Natural killer cell (primary cell): Measurements from ENCODE around the gene GRID2. TPM values are rescaled to one million over a fixed set of nuclear protein-coding genes. Genes with fewer than 3 reads are reported as not detected.

Experiments used
- ATAC-seq, 3 donors: fragments of 150-1000 bp in 2 of 3; fragments of 200-7000 bp in 1 of 3; cut with Tn5 transposase; 1 replicate in 1 of 3; 2 replicates in 2 of 3; pipeline ENCODE4 v1.10.0; 2021; ENCODE audit warnings: mild to moderate bottlenecking in 2 of 3, moderate library complexity in 2 of 3
- DNase-seq, 2 donors: peaks; one replicate each; pipeline versions ENCODE4 v3.0.0 to v3.0.0-alpha.2; 2013 to 2021; ENCODE audit warnings: mixed read lengths in 1 of 2
- H3K27ac ChIP-seq: one replicate; pipeline ENCODE4 v1.5.1; 2013; ENCODE audit warnings: mild to moderate bottlenecking, low read length
- H3K27me3 ChIP-seq: one replicate; pipeline ENCODE4 v1.6.1; 2013; ENCODE audit warnings: low read length; ENCODE audit not compliant: control insufficient read depth, insufficient read depth
- H3K36me3 ChIP-seq: one replicate; pipeline ENCODE4 v1.6.1; 2013; ENCODE audit warnings: low read length; ENCODE audit not compliant: control insufficient read depth, insufficient read depth
- H3K4me1 ChIP-seq: one replicate; pipeline ENCODE4 v1.6.1; 2013; ENCODE audit warnings: low read length; ENCODE audit not compliant: control insufficient read depth, insufficient read depth
- H3K4me3 ChIP-seq: one replicate; pipeline ENCODE4 v1.5.1; 2013; ENCODE audit warnings: low read length
- H3K9me3 ChIP-seq: one replicate; pipeline ENCODE4 v1.6.1; 2013; ENCODE audit warnings: low read length; ENCODE audit not compliant: control insufficient read depth, insufficient read depth
- H3K27ac Mint-ChIP-seq, 2 donors: one replicate each; pipeline ENCODE4 v1.8.0; 2022; ENCODE audit warnings: mild to moderate bottlenecking in 2 of 2, mixed read lengths in 2 of 2, moderate library complexity in 1 of 2
- H3K27me3 Mint-ChIP-seq, 2 donors: one replicate each; pipeline ENCODE4 v1.8.0; 2022; ENCODE audit warnings: low read depth in 2 of 2, mixed read lengths in 2 of 2
- H3K36me3 Mint-ChIP-seq: one replicate; pipeline ENCODE4 v1.8.0; 2022; ENCODE audit warnings: mixed read lengths
- H3K4me1 Mint-ChIP-seq, 2 donors: one replicate each; pipeline ENCODE4 v1.8.0; 2022; ENCODE audit warnings: mixed read lengths in 2 of 2
- H3K4me3 Mint-ChIP-seq: one replicate; pipeline ENCODE4 v1.8.0; 2022; ENCODE audit warnings: mild to moderate bottlenecking, moderate library complexity, mixed read lengths
- H3K9me3 Mint-ChIP-seq, 2 donors: one replicate each; pipeline ENCODE4 v1.8.0; 2022; ENCODE audit warnings: mixed read lengths in 2 of 2
- WGBS: methylation state at CpG from one replicate; pipeline ENCODE4 v1.1.7; 2013; ENCODE audit warnings: missing lambda C conversion rate; ENCODE audit not compliant: insufficient coverage; 5-methylcytosine and 5-hydroxymethylcytosine counted together
- intact Hi-C: fragments of 100-400 bp; cut with micrococcal nuclease; formaldehyde crosslinking; loops from one replicate; pipeline ENCODE4 v1.14.2; 2022
- total RNA-seq, 4 donors: library from RNA; stranded (reverse); fragments of 120-200 nt in 1 of 4; gene quantifications; one replicate each; pipeline versions ENCODE4 v1.2.3 to v1.2.4, GENCODE V29; 2013 to 2022
- TF ChIP-seq, protein P1 (sequence below): fragments of 200-600 bp; IDR thresholded peaks from one replicate; pipeline ENCODE4 v1.8.0; 2022; ENCODE audit warnings: antibody characterized with exemption

The GRID2 gene
- total RNA-seq, 3 donors from 2014 or later (not counting 1 experiment from before 2014, with no cell fraction given): not detected

DNA sequence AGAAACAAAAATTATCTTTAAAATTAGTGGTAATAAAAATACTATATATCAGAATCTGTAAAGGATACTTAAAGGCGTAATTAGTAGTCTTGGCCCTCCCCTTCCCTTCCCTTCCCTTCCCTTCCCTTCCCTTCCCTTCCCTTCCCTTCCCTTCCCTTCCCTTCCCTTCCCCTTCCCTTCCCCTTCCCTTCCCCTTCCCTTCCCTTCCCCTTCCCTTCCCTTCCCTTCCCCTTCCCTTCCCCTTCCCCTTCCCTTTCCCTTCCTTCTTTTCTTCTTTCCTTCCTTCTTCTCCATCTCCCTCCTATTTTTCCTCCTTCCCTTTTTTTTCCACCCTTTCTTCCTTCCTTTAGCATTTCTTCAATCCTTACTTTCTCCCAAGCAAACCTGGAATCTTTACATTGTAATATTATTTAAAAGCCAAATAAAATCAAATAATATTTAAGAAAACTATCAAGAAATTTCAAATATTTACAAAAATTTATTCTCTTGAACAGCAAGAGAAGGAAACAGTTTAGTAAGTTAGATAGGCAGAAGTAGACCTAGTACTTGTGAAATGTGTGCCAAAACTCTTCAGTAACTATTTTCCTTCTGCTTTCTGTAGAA is 1145.0 kb downstream of the GRID2 start:
- ATAC-seq (no peak), DNase-seq (no peak)
- Histone ChIP-seq H3K27me3 (no peaks in the 10 kb centered on the region), H3K4me1 (no peaks in the 10 kb centered on the region), H3K9me3 (no peaks in the 10 kb centered on the region), H3K4me3 (no peak overlapping the region), H3K27ac (no peak overlapping the region), H3K36me3 (no peaks in the 10 kb centered on the region)
- no peak overlapping the region for H3K27ac Mint-ChIP-seq
- peaks cover 10 to 11% of the 10 kb centered on the region in 2 donors for H3K9me3 Mint-ChIP-seq
- H3K36me3 Mint-ChIP-seq: no peaks in the 10 kb centered on the region
- WGBS: no CpG with 5 or more reads among the region's 1 CpG
- intact Hi-C loops: no loop called here
- no peaks in the 10 kb centered on the region for H3K27me3 Mint-ChIP-seq
- no peaks in the 10 kb centered on the region for H3K4me1 Mint-ChIP-seq
- TF ChIP-seq, protein P1, sequence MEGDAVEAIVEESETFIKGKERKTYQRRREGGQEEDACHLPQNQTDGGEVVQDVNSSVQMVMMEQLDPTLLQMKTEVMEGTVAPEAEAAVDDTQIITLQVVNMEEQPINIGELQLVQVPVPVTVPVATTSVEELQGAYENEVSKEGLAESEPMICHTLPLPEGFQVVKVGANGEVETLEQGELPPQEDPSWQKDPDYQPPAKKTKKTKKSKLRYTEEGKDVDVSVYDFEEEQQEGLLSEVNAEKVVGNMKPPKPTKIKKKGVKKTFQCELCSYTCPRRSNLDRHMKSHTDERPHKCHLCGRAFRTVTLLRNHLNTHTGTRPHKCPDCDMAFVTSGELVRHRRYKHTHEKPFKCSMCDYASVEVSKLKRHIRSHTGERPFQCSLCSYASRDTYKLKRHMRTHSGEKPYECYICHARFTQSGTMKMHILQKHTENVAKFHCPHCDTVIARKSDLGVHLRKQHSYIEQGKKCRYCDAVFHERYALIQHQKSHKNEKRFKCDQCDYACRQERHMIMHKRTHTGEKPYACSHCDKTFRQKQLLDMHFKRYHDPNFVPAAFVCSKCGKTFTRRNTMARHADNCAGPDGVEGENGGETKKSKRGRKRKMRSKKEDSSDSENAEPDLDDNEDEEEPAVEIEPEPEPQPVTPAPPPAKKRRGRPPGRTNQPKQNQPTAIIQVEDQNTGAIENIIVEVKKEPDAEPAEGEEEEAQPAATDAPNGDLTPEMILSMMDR: no peak
- no peak overlapping the region for H3K4me3 Mint-ChIP-seq

DNA sequence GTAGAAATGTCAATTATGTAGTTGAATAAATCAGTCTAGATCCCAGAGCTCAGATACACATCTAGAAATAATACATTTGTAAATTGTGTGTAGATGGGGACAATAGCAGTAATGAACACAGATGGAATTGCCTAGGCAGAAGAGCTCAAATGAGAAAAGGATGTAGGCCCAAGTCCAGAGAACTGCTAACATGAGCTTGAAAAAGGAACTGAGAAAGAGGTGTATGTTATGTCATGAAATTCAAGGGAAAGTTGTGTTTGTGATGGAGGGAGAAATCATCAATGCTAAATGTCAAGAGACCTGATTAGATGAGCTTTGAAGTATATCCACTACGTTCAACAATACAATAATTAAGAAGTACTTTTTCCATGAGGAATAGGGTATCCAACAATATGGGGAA is 1148.2 kb downstream of the GRID2 start:
- DNase-seq (no peak), ATAC-seq (no peak)
- no peak overlapping the region for H3K4me3 ChIP-seq
- intact Hi-C loops: no loop called here
- Mint-ChIP-seq H3K9me3 (peaks cover 5 to 6% of the 10 kb centered on the region in 2 donors), H3K27me3 (no peaks in the 10 kb centered on the region), H3K4me3 (no peak overlapping the region), H3K36me3 (no peaks in the 10 kb centered on the region), H3K27ac (no peak overlapping the region), H3K4me1 (no peaks in the 10 kb centered on the region)
- no peak overlapping the region for H3K27ac ChIP-seq
- TF ChIP-seq, protein P1: no peak
- H3K9me3 ChIP-seq: peaks cover 2% of the 10 kb centered on the region
- no peaks in the 10 kb centered on the region for H3K36me3 ChIP-seq
- no peaks in the 10 kb centered on the region for H3K4me1 ChIP-seq
- WGBS: no CpG with 5 or more reads among the region's 1 CpG
- H3K27me3 ChIP-seq: no peaks in the 10 kb centered on the region

DNA sequence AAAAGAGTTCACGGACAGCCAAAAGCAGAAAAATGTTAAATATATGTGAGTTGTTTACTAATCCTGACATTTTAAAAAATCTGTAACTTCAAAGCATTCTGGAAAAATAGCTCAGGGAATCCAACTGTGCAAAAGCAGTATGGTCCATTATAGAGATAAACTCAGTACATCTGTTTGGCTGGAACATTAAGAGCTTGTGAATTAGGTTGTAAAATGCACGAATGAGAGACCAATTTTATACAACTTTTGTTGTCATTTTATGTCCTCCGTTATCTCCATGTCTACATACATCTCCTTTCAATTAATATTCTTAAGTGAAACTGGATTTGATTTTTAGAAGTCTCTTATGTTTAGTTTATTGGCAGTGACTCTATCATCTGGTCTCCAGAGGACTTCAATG is 1157.8 kb downstream of the GRID2 start:
- WGBS: 83% methylated on average over 1 of the region's 3 CpGs
- no peaks in the 10 kb centered on the region for H3K4me1 Mint-ChIP-seq
- peaks cover 3 to 11% of the 10 kb centered on the region in 2 donors for H3K9me3 Mint-ChIP-seq
- DNase-seq (no peak), ATAC-seq (no peak)
- intact Hi-C loops: no loop called here
- H3K4me3 Mint-ChIP-seq: no peak overlapping the region
- H3K27me3 Mint-ChIP-seq: no peaks in the 10 kb centered on the region
- H3K27ac Mint-ChIP-seq: no peak overlapping the region
- Histone ChIP-seq H3K27me3 (no peaks in the 10 kb centered on the region), H3K4me3 (no peak overlapping the region), H3K27ac (no peak overlapping the region), H3K4me1 (no peaks in the 10 kb centered on the region), H3K36me3 (no peaks in the 10 kb centered on the region), H3K9me3 (peaks cover 2% of the 10 kb centered on the region)
- no peaks in the 10 kb centered on the region for H3K36me3 Mint-ChIP-seq
- TF ChIP-seq, protein P1: no peak

DNA sequence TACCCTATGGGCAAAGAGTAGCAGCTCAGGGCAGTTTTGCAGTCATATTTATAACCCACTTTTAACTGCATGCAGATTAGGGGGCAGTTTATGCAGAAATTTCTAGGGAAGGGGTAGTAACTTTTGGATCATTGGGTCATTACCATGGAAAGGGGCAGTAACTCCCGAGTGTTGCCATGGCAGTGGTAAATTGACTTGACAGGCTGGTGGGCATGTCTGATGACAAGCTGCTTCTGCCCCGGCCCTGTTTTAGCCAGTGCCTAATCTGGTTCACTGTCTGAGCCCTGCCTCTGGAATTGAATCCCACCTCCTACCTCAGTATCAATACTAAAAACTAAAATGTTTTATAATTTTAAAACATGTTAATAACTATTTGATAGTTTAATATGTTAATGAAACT is 1162.7 kb downstream of the GRID2 start:
- Histone ChIP-seq H3K4me1 (no peaks in the 10 kb centered on the region), H3K27me3 (no peaks in the 10 kb centered on the region), H3K9me3 (peaks cover 2% of the 10 kb centered on the region), H3K36me3 (no peaks in the 10 kb centered on the region), H3K27ac (no peak overlapping the region), H3K4me3 (no peak overlapping the region)
- TF ChIP-seq, protein P1: no peak
- Mint-ChIP-seq H3K9me3 (peaks cover 2 to 5% of the 10 kb centered on the region in 2 donors), H3K4me1 (no peaks in the 10 kb centered on the region), H3K4me3 (no peak overlapping the region), H3K36me3 (no peaks in the 10 kb centered on the region), H3K27me3 (no peaks in the 10 kb centered on the region), H3K27ac (no peak overlapping the region)
- no peak for ATAC-seq
- 75% methylated on average over 2 of the region's 2 CpGs for WGBS
- DNase-seq: no peak
- intact Hi-C loops: no loop called here
